Endometrium (tissue), 2 donors: ENCODE data around the gene SYAP1.
A peak's percentile ranks its signal among the peaks of the same experiment; 100 is the strongest.
"Not testable (repeated sequence)": the region's sequence is repeated elsewhere in the genome, so short reads cannot be mapped to it uniquely, and the experiment has no call there.

Source experiments
- FAIRE-seq: peaks from 2 replicates; lab custom pipeline; 2012; peaks lifted over from hg19 to GRCh38; lab: Jason Lieb, UNC
- donor health status: control.
- donor health status: control.

SYAP1 gene

GRCh38 chrX:16779815-16780214, 60.4 kb downstream of the SYAP1 start:
- not testable (repeated sequence) for FAIRE-seq

- no peak for FAIRE-seq
These were observed 64.0 kb downstream of the SYAP1 start for GRCh38 chrX:16783452-16783851.

- not testable (repeated sequence) for FAIRE-seq
These were observed 65.0 kb downstream of the SYAP1 start for GRCh38 chrX:16784440-16784839.

GRCh38 chrX:16785247-16786138, 66.1 kb downstream of the SYAP1 start:
- no peak for FAIRE-seq

GRCh38 chrX:16786139-16786790, 66.9 kb downstream of the SYAP1 start, which contains the start of gene TXLNG:
Gene TXLNG (plus strand): TSS chrX:16786466. CDS start chrX:16786488, 22 bp downstream.
- peak; percentile 99 for FAIRE-seq

- no peak for FAIRE-seq
These were observed 67.7 kb downstream of the SYAP1 start for GRCh38 chrX:16786791-16787735.

GRCh38 chrX:16788477-16788876, 69.1 kb downstream of the SYAP1 start:
- no peak for FAIRE-seq

- no peak for FAIRE-seq
These were observed 76.9 kb downstream of the SYAP1 start for GRCh38 chrX:16796298-16796697.

GRCh38 chrX:16797358-16797757, 77.9 kb downstream of the SYAP1 start:
- FAIRE-seq = no peak

GRCh38 chrX:16797841-16798240, 78.4 kb downstream of the SYAP1 start:
- FAIRE-seq = no peak

GRCh38 chrX:16804923-16805464, 85.6 kb downstream of the SYAP1 start:
- no peak for FAIRE-seq

- no peak for FAIRE-seq
These were observed 88.1 kb downstream of the SYAP1 start for GRCh38 chrX:16807548-16807947.

GRCh38 chrX:16807976-16808542, 88.6 kb downstream of the SYAP1 start:
- FAIRE-seq = peak; percentile 68

GRCh38 chrX:16814597-16814996, 95.2 kb downstream of the SYAP1 start:
- FAIRE-seq = no peak
